ENCODE results near the gene DUOX2. TPM values are rescaled to one million over a fixed set of nuclear protein-coding genes. Genes with fewer than 3 reads are reported as not detected.
A peak's percentile ranks its signal among the peaks of the same experiment; 100 is the strongest.

The DUOX2 gene
- total and polyA plus RNA-seq, 2 donors from 2014 or later, result 0.26 to 0.28 TPM

GRCh38 chr15:45111390-45112142, 2.4 kb downstream of the DUOX2 start:
- Histone ChIP-seq H3K9ac (ENCODE audit: low read length in 3 of 3) (no peak overlapping the region), H3K36me3 (ENCODE audit: control insufficient read depth in 2 of 3, insufficient read depth in 3 of 3, low read length in 3 of 3) (no peaks in the 10 kb centered on the region), H3K27ac (ENCODE audit: low read depth in 2 of 2, low read length in 2 of 2) (no peak overlapping the region), H3K9me3 (ENCODE audit: control insufficient read depth in 2 of 3, insufficient read depth in 1 of 3, low read length in 3 of 3) (no peaks in the 10 kb centered on the region), H3K4me1 (ENCODE audit: control insufficient read depth in 2 of 3, insufficient read depth in 2 of 3, low read depth in 1 of 3, low read length in 3 of 3) (peaks cover 0 to 25% (median 0%) of the 10 kb centered on the region in 3 donors), H3K4me3 (ENCODE audit: low read length in 3 of 3) (no peak overlapping the region), H3K27me3 (ENCODE audit: control insufficient read depth, insufficient read depth, low read length) (peaks cover 53% of the 10 kb centered on the region)
- no peak for FAIRE-seq
- TF ChIP-seq CTCF (IDR thresholded peaks at IDR 0.05; ENCODE audit: borderline replicate concordance, extremely low read depth, insufficient read depth), result no peak
- intact Hi-C loops (cut with DNase I), result no loop called here
- no peak for DNase-seq

GRCh38 chr15:45110256-45110820, 3.6 kb downstream of the DUOX2 start:
- intact Hi-C loops (cut with DNase I), result no loop called here
- no peak for TF ChIP-seq CTCF (IDR thresholded peaks at IDR 0.05; ENCODE audit: borderline replicate concordance, extremely low read depth, insufficient read depth)

GRCh38 chr15:45107941-45108630, 5.9 kb downstream of the DUOX2 start:
- peaks cover 20% of the 10 kb centered on the region for H3K27me3 ChIP-seq (ENCODE audit: control insufficient read depth, insufficient read depth, low read length)
- no peak for TF ChIP-seq CTCF (IDR thresholded peaks at IDR 0.05; ENCODE audit: borderline replicate concordance, extremely low read depth, insufficient read depth)
- no peaks in the 10 kb centered on the region for H3K36me3 ChIP-seq (ENCODE audit: control insufficient read depth in 2 of 3, insufficient read depth in 3 of 3, low read length in 3 of 3)
- FAIRE-seq, result no peak
- no peak overlapping the region for H3K9ac ChIP-seq (ENCODE audit: low read length in 3 of 3)
- no peak overlapping the region for H3K27ac ChIP-seq (ENCODE audit: low read depth in 2 of 2, low read length in 2 of 2)
- DNase-seq, result peak in 1 of 5 donors; percentile 24
- no peak overlapping the region for H3K4me3 ChIP-seq (ENCODE audit: low read length in 3 of 3)
- H3K9me3 ChIP-seq (ENCODE audit: control insufficient read depth in 2 of 3, insufficient read depth in 1 of 3, low read length in 3 of 3), result no peaks in the 10 kb centered on the region
- intact Hi-C loops (cut with DNase I), result no loop called here
- peaks cover 0 to 11% (median 0%) of the 10 kb centered on the region in 3 donors for H3K4me1 ChIP-seq (ENCODE audit: control insufficient read depth in 2 of 3, insufficient read depth in 2 of 3, low read depth in 1 of 3, low read length in 3 of 3)

More at GRCh38 chr15:45110256-45110820, 3.6 kb downstream of the DUOX2 start:
- Histone ChIP-seq H3K4me3 (ENCODE audit: low read length in 3 of 3) (no peak overlapping the region), H3K27me3 (ENCODE audit: control insufficient read depth, insufficient read depth, low read length) (peaks cover 41% of the 10 kb centered on the region), H3K9ac (ENCODE audit: low read length in 3 of 3) (no peak overlapping the region), H3K4me1 (ENCODE audit: control insufficient read depth in 2 of 3, insufficient read depth in 2 of 3, low read depth in 1 of 3, low read length in 3 of 3) (peaks cover 0 to 23% (median 0%) of the 10 kb centered on the region in 3 donors), H3K9me3 (ENCODE audit: control insufficient read depth in 2 of 3, insufficient read depth in 1 of 3, low read length in 3 of 3) (no peaks in the 10 kb centered on the region), H3K36me3 (ENCODE audit: control insufficient read depth in 2 of 3, insufficient read depth in 3 of 3, low read length in 3 of 3) (no peaks in the 10 kb centered on the region), H3K27ac (ENCODE audit: low read depth in 2 of 2, low read length in 2 of 2) (no peak overlapping the region)
- DNase-seq (no peak), FAIRE-seq (no peak)

Data from kidney (tissue), 14 donors.